HepG2 (cell line): ENCODE data around the gene PDLIM4. TPM values are rescaled to one million over a fixed set of nuclear protein-coding genes. Genes with fewer than 3 reads are reported as not detected.

Experiments used
- ERF ChIP-seq: IDR thresholded peaks from 2 replicates; pipeline ENCODE4 v1.6.1; 2018; ENCODE audit warnings: missing biosample characterization, missing genetic modification reagents
- NFYC ChIP-seq: IDR thresholded peaks from 2 replicates; pipeline ENCODE4 v1.6.1; 2016; ENCODE audit warnings: missing genetic modification reagents, missing compliant biosample characterization
- ZNF234 ChIP-seq: sonication (generic); formaldehyde crosslinking; conservative IDR thresholded peaks from 2 replicates; pipeline ENCODE4 v1.5.1; 2020; ENCODE audit warnings: mild to moderate bottlenecking, missing genetic modification reagents
- ZNF614 ChIP-seq: IDR thresholded peaks from 2 replicates; pipeline ENCODE4 v1.6.1; 2018; ENCODE audit warnings: missing biosample characterization, missing genetic modification reagents, inconsistent platforms, borderline replicate concordance
- ZNF772 ChIP-seq: sonication (generic); formaldehyde crosslinking; IDR thresholded peaks from 2 replicates; pipeline ENCODE4 v1.5.0; 2020; ENCODE audit warnings: mild to moderate bottlenecking, missing genetic modification reagents
- ZNF773 ChIP-seq: sonication (generic); formaldehyde crosslinking; IDR thresholded peaks from 2 replicates; pipeline ENCODE4 v1.4.0; 2020; ENCODE audit warnings: missing genetic modification reagents, borderline replicate concordance
- polyA plus RNA-seq, 8 experiments: library from polyadenylated mRNA; depleted of rRNA in 3 of 8; stranded (reverse) in 7 of 8; unstranded in 1 of 8; fragments of >200 nt; fragmentation: Illumina TruSeq in 4 of 8; extraction: Trizol in 4 of 8; gene quantifications; 2 replicates each; pipeline versions ENCODE4 v1.2.1 to v1.2.3, GENCODE V29; 2011 to 2016; ENCODE audit warnings: low read depth in 4 of 8, missing spikeins in 1 of 8, mixed read lengths in 1 of 8; ENCODE audit not compliant: insufficient read depth in 1 of 8
- total RNA-seq, 5 experiments: library from RNA; depleted of rRNA; stranded (reverse); fragments of >200 nt; fragmentation: Illumina TruSeq; extraction: Trizol; gene quantifications; 2 replicates each; pipeline ENCODE4 v1.2.3, GENCODE V29; 2016; ENCODE audit warnings: low read depth in 1 of 5
- TF ChIP-seq, protein P1 (sequence below): IDR thresholded peaks from 2 replicates; pipeline ENCODE4 v1.6.1; 2012; ENCODE audit warnings: low read depth, low read length, improper control_type of control experiment
- TF ChIP-seq, protein P2 (sequence below): sonication (generic); formaldehyde crosslinking; IDR thresholded peaks from 2 replicates; pipeline ENCODE4 v1.4.0; 2020; ENCODE audit warnings: missing genetic modification reagents
- TF ChIP-seq, protein P3 (sequence below): sonication (generic); formaldehyde crosslinking; IDR thresholded peaks from 2 replicates; pipeline ENCODE4 v1.5.0; 2020; ENCODE audit warnings: mild to moderate bottlenecking, missing genetic modification reagents, borderline replicate concordance
- TF ChIP-seq, protein P4 (sequence below): sonication (generic); formaldehyde crosslinking; IDR thresholded peaks from 2 replicates; pipeline ENCODE4 v1.8.0; 2022; ENCODE audit warnings: mild to moderate bottlenecking, missing genetic modification reagents, borderline replicate concordance
- TF ChIP-seq, protein P5 (sequence below): IDR thresholded peaks from 2 replicates; pipeline ENCODE4 v1.6.1; 2016; ENCODE audit warnings: control low read depth

PDLIM4 gene
- total and polyA plus RNA-seq, 2 of the 13 experiments (the other 11 are each of a cell fraction or from before 2014, with no cell fraction given) = 1.1 to 2.3 TPM

DNA sequence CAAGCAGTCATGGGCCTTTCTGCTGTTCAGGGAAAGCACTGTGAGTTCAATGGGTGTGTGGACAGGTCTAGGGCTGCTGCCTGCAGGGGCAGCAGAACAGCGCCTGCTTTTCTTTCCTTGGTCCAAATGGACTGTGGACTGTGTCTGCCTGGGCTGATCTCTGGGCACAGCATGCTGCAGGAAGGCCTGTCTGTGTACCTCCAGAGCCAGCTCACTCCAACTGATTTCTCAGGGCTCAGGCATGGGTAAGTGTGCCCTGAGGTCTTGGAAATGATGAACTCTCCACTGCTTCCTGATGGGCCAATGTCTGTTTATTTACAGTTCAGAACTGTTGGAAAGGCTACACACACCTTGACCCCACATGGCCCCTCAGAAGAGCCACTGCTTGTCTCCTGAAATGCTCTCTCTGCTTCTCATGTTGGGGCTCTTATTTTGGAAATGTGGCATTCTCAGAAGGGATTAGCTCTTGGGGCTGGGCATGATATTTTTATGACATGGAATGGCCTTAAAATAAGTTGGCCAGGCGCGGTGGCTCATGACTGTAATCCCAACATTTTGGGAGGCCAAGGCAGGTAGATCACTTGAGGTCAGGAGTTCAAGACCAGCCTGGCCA, 63.7 kb downstream of the PDLIM4 start (continued):
- TF ChIP-seq, protein P1, sequence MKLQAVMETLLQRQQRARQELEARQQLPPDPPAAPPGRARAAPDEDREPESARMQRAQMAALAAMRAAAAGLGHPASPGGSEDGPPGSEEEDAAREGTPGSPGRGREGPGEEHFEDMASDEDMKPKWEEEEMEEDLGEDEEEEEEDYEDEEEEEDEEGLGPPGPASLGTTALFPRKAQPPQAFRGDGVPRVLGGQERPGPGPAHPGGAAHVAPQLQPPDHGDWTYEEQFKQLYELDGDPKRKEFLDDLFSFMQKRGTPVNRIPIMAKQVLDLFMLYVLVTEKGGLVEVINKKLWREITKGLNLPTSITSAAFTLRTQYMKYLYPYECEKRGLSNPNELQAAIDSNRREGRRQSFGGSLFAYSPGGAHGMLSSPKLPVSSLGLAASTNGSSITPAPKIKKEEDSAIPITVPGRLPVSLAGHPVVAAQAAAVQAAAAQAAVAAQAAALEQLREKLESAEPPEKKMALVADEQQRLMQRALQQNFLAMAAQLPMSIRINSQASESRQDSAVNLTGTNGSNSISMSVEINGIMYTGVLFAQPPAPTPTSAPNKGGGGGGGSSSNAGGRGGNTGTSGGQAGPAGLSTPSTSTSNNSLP = no peak
- TF ChIP-seq ZNF772 (CRISPR knock-in tag) (no peak), ZNF773 (CRISPR knock-in tag) (no peak), ZNF614 (CRISPR knock-in tag) (no peak), ERF (peak; percentile 42; the same call in 1 of the 2 replicates), NFYC (CRISPR knock-in tag) (no peak), ZNF234 (CRISPR knock-in tag) (no peak)
- TF ChIP-seq, protein P2, sequence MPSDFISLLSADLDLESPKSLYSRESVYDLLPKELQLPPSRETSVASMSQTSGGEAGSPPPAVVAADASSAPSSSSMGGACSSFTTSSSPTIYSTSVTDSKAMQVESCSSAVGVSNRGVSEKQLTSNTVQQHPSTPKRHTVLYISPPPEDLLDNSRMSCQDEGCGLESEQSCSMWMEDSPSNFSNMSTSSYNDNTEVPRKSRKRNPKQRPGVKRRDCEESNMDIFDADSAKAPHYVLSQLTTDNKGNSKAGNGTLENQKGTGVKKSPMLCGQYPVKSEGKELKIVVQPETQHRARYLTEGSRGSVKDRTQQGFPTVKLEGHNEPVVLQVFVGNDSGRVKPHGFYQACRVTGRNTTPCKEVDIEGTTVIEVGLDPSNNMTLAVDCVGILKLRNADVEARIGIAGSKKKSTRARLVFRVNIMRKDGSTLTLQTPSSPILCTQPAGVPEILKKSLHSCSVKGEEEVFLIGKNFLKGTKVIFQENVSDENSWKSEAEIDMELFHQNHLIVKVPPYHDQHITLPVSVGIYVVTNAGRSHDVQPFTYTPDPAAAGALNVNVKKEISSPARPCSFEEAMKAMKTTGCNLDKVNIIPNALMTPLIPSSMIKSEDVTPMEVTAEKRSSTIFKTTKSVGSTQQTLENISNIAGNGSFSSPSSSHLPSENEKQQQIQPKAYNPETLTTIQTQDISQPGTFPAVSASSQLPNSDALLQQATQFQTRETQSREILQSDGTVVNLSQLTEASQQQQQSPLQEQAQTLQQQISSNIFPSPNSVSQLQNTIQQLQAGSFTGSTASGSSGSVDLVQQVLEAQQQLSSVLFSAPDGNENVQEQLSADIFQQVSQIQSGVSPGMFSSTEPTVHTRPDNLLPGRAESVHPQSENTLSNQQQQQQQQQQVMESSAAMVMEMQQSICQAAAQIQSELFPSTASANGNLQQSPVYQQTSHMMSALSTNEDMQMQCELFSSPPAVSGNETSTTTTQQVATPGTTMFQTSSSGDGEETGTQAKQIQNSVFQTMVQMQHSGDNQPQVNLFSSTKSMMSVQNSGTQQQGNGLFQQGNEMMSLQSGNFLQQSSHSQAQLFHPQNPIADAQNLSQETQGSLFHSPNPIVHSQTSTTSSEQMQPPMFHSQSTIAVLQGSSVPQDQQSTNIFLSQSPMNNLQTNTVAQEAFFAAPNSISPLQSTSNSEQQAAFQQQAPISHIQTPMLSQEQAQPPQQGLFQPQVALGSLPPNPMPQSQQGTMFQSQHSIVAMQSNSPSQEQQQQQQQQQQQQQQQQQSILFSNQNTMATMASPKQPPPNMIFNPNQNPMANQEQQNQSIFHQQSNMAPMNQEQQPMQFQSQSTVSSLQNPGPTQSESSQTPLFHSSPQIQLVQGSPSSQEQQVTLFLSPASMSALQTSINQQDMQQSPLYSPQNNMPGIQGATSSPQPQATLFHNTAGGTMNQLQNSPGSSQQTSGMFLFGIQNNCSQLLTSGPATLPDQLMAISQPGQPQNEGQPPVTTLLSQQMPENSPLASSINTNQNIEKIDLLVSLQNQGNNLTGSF (CRISPR knock-in tag) = no peak
- TF ChIP-seq, protein P3, sequence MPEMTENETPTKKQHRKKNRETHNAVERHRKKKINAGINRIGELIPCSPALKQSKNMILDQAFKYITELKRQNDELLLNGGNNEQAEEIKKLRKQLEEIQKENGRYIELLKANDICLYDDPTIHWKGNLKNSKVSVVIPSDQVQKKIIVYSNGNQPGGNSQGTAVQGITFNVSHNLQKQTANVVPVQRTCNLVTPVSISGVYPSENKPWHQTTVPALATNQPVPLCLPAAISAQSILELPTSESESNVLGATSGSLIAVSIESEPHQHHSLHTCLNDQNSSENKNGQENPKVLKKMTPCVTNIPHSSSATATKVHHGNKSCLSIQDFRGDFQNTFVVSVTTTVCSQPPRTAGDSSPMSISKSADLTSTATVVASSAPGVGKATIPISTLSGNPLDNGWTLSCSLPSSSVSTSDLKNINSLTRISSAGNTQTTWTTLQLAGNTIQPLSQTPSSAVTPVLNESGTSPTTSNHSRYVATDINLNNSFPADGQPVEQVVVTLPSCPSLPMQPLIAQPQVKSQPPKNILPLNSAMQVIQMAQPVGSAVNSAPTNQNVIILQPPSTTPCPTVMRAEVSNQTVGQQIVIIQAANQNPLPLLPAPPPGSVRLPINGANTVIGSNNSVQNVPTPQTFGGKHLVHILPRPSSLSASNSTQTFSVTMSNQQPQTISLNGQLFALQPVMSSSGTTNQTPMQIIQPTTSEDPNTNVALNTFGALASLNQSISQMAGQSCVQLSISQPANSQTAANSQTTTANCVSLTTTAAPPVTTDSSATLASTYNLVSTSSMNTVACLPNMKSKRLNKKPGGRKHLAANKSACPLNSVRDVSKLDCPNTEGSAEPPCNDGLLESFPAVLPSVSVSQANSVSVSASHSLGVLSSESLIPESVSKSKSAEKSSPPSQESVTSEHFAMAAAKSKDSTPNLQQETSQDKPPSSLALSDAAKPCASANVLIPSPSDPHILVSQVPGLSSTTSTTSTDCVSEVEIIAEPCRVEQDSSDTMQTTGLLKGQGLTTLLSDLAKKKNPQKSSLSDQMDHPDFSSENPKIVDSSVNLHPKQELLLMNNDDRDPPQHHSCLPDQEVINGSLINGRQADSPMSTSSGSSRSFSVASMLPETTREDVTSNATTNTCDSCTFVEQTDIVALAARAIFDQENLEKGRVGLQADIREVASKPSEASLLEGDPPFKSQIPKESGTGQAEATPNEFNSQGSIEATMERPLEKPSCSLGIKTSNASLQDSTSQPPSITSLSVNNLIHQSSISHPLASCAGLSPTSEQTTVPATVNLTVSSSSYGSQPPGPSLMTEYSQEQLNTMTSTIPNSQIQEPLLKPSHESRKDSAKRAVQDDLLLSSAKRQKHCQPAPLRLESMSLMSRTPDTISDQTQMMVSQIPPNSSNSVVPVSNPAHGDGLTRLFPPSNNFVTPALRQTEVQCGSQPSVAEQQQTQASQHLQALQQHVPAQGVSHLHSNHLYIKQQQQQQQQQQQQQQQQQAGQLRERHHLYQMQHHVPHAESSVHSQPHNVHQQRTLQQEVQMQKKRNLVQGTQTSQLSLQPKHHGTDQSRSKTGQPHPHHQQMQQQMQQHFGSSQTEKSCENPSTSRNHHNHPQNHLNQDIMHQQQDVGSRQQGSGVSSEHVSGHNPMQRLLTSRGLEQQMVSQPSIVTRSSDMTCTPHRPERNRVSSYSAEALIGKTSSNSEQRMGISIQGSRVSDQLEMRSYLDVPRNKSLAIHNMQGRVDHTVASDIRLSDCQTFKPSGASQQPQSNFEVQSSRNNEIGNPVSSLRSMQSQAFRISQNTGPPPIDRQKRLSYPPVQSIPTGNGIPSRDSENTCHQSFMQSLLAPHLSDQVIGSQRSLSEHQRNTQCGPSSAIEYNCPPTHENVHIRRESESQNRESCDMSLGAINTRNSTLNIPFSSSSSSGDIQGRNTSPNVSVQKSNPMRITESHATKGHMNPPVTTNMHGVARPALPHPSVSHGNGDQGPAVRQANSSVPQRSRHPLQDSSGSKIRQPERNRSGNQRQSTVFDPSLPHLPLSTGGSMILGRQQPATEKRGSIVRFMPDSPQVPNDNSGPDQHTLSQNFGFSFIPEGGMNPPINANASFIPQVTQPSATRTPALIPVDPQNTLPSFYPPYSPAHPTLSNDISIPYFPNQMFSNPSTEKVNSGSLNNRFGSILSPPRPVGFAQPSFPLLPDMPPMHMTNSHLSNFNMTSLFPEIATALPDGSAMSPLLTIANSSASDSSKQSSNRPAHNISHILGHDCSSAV (CRISPR knock-in tag) = no peak
- TF ChIP-seq, protein P4, sequence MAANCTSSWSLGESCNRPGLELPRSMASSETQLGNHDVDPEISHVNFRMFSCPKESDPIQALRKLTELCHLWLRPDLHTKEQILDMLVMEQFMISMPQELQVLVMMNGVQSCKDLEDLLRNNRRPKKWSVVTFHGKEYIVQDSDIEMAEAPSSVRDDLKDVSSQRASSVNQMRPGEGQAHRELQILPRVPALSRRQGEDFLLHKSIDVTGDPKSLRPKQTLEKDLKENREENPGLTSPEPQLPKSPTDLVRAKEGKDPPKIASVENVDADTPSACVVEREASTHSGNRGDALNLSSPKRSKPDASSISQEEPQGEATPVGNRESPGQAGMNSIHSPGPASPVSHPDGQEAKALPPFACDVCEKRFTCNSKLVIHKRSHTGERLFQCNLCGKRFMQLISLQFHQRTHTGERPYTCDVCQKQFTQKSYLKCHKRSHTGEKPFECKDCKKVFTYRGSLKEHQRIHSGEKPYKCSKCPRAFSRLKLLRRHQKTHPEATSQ = no peak
- TF ChIP-seq, protein P5, sequence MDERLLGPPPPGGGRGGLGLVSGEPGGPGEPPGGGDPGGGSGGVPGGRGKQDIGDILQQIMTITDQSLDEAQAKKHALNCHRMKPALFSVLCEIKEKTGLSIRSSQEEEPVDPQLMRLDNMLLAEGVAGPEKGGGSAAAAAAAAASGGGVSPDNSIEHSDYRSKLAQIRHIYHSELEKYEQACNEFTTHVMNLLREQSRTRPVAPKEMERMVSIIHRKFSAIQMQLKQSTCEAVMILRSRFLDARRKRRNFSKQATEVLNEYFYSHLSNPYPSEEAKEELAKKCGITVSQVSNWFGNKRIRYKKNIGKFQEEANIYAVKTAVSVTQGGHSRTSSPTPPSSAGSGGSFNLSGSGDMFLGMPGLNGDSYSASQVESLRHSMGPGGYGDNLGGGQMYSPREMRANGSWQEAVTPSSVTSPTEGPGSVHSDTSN = no peak
